MM.1S (cell line): Measurements from ENCODE around the gene SRSF11.

ENCODE experiments used
- EZH2 ChIP-seq: fragments of 300-600 bp; sonication (generic); optimal IDR thresholded peaks from 2 replicates; pipeline ENCODE3; 2017; ENCODE audit warnings: low read depth, mild to moderate bottlenecking, antibody characterized with exemption, low read length, mixed read lengths
- EZH2phosphoT487 ChIP-seq: fragments of 300-600 bp; sonication (generic); IDR thresholded peaks from 2 replicates; pipeline ENCODE4 v1.6.1; 2018; ENCODE audit warnings: antibody characterized with exemption, low read length
- TF ChIP-seq, protein P1 (sequence below): fragments of 300-600 bp; sonication (generic); IDR thresholded peaks from 2 replicates; pipeline ENCODE4 v1.5.1; 2016; ENCODE audit warnings: antibody characterized with exemption, low read length, mixed read lengths

DNA sequence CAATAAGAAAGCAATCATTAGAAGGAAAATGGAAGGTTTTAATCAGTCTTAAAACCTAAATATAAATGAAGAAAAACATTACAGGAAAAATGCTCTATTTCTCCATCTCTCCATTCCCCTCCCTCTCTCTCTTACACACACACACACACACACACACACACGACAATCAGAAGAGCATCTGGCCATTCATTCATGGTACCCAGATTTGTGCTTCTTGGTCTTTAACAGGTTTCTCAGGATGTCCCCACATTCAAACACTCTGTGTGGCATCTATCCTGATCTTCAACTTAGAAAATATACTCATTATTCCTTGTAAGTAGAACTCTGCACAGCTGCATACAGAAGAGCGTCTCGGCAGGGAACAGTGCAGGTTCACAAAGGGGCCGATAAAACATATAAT, 16.6 kb upstream of the SRSF11 start:
- TF ChIP-seq, protein P1, sequence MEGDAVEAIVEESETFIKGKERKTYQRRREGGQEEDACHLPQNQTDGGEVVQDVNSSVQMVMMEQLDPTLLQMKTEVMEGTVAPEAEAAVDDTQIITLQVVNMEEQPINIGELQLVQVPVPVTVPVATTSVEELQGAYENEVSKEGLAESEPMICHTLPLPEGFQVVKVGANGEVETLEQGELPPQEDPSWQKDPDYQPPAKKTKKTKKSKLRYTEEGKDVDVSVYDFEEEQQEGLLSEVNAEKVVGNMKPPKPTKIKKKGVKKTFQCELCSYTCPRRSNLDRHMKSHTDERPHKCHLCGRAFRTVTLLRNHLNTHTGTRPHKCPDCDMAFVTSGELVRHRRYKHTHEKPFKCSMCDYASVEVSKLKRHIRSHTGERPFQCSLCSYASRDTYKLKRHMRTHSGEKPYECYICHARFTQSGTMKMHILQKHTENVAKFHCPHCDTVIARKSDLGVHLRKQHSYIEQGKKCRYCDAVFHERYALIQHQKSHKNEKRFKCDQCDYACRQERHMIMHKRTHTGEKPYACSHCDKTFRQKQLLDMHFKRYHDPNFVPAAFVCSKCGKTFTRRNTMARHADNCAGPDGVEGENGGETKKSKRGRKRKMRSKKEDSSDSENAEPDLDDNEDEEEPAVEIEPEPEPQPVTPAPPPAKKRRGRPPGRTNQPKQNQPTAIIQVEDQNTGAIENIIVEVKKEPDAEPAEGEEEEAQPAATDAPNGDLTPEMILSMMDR, result no peak
- TF ChIP-seq EZH2 (no peak), EZH2phosphoT487 (no peak)
